ENCODE data around the gene MTCH1.

Gene MTCH1, protein sequence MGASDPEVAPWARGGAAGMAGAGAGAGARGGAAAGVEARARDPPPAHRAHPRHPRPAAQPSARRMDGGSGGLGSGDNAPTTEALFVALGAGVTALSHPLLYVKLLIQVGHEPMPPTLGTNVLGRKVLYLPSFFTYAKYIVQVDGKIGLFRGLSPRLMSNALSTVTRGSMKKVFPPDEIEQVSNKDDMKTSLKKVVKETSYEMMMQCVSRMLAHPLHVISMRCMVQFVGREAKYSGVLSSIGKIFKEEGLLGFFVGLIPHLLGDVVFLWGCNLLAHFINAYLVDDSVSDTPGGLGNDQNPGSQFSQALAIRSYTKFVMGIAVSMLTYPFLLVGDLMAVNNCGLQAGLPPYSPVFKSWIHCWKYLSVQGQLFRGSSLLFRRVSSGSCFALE

DNA sequence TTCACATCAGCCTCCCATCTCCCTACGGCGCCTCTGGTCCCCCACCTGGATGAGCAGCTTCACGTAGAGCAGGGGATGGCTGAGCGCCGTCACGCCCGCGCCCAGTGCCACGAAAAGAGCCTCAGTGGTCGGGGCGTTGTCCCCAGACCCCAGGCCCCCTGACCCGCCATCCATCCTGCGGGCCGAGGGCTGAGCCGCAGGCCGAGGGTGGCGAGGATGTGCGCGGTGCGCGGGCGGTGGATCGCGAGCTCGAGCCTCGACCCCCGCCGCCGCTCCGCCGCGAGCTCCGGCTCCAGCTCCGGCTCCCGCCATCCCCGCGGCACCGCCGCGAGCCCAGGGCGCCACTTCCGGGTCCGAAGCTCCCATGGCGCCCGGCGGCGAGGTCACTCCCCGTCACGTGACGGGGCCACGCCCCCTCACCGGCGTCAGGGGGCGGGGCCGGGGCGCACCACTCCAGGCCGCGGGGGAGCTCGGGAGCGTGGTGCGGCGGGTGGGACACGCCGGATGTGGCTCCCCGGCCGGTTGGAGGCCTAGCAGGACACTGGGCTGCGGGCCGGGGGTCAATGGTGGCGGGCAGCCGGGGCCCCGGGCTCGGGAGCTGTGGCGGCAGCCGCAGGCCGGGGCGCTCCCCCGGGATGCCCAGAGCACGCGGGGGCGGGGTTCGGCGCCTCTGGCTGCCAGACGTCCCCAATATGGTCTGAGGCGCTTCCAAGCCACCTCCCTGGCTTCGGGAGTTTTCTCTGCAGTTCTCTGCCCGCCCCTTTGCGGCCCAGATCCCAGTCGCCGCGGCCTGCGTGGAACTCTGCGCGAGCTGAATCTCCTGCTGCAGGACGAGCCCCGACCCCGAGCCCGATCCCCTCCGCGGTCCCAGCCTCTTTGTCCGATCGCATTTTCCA, at the start of gene MTCH1:
Gene MTCH1, minus strand, starts transcription at position 389 of the 896 bp plus-strand sequence. Its CDS starts 23 bp downstream, at position 366.
- FAIRE-seq = no peak

DNA sequence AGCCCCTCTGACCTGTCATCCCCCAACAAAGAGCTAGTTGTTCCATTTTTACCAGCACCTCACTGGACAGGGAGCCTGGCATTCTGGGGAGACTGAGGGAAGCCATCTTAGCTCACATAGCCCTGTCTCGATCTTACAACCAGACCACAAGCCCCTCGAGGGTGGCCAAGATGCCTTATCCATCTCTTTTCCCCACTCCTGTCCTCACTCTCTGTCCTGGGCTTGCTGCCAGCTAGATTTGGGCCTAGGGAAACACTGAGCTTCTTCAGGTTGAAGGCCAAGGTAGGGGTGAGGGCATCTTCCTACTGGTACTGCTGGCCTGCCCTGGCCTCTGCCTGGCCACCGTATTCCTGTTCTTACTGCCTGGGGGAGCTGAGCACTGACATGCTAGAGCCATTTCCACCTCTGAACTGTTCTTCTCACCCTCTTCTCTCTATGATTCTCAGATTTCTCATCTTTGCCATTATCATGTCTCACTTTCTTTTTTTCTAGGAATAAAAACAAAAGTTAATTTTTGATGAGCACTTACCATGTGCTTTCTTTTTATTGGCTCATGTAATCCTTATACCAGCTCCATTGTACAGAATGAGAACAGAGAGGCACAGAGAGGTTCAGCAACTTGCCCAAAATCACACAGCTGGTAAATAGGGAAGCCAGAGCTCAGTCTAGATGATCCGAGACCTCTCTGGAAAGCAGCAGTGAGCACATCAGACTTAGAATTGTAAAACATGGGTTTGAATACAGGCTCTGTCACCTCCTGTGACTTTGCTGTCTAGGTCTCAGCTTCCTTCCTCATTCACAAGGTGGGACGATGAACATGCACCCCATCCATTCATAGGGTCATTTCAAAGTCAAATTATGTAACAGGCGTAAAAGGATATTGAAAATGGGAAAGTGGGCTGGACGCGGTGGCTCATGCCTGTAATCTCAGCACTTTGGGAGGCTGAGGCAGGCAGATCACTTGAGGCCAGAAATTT, 48.1 kb upstream of the MTCH1 start:
- FAIRE-seq = no peak

DNA sequence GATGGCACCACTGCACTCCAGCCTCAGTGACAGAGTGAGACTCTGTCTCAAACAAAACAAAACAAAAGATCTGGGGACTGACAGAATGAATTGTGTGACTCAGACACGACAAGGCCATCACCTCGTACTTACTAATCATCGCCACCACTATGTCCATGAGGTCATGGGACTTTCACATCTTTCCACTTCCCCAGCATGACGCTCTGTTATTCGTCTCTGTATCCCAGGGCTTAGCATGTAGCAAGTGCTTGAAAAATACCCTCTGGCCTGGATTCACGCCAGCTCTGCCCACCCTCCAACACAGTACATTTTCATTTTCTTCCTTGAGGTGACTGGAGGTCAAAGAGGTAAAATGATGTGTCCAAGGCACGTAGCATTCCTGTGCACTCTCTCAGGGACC, 47.3 kb upstream of the MTCH1 start:
- FAIRE-seq = no peak

DNA sequence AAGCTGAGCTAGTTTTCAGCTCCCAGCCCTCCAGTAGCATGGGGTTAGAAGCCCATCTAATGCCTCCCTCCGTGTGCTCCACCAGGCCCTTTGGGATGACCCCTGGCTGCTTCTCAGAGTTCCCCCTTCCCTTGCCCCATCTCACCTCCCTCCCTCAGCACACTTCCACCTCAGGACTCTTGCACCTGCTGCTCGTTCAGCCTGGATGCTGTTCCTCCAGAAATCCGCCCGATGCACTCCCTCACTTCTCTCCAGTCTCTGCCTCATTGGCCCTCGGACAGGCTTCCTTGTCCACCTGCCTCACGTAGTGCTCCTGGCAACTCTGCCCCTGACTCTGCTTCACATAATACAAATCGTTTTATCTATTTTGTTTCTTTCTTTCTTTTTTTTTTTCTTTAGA, 46.2 kb upstream of the MTCH1 start:
- no peak for FAIRE-seq

DNA sequence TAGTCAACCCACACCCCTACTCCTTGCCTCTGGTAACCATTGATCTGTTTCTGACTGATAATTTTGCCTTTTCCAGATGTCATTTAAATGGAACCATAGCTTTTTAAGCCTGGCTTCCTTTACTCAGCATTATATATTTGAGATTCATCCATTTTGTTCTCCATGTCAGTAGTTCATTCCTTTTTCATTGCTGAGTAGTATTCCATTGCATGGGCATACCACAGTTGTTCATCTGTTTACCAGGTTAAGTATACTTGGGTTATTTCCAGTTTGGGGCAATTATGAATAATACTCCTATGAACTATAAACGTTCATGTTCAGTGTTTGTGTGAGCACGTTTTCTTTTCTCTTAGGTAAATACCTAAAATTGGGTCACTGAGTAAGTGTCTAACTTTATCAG, 44.6 kb upstream of the MTCH1 start:
- FAIRE-seq = no peak

DNA sequence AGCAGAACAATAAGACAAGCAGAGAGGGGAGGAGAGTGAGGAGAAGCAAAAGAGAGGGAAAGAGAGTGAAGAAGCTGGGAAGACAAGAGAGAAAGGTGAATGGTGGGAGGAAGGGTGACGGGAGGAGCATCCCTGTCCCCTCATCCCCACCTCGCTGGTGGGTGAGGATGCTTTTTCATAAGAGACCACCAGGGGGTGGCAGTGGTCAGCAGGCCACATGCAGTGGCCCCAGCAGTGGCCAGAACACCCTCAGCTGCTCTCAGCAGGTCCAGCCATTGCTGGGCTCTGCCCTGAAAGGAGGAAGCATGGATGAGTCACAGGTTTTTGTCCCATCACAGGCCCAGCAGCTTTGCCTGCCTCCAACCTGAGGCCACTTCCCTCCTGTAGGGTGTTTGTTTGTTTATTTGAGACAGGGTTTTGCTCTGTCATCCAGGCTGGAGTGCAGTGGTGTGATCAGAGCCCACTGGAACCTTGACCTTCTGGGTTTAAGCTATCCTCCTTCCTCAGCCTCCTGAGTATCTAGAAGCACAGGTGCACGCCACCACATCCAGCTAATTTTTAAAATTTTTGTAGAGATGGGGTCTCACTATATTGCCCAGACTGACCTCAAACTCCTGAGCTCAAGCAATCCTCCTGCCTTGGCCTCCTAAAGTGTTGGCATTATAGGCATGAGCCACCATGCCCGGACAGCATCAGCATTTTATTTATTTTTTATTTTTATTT, 43.4 kb upstream of the MTCH1 start:
- no peak for FAIRE-seq

DNA sequence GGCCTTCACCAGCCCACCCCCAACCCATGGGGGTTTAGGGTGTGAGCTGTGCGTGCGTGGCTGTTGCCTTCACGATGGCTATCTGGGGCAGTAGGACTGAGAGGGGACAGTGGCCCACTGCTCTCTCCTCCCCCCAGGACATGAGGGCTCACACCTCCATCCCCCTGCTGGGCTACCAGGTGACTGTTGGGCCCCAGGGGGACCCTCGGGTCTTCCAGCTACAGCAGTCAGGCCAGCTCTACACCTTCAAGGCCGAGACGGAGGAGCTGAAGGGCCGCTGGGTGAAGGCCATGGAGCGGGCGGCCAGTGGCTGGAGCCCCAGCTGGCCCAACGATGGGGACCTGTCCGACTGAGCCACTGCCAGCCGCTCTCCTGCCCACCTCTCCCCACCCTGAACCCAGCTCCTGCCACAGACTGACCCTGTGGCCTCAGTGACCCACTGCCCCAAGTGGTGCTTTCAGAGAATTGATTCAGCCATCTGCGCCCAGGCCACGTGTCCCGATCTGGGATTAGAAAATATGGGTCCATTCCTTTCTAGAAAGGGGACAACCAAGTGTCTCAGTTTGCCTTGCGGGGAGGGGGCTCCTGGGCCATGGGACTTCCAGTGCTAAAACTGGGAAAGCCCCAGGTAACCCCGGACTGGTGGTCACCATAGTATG, 41.9 kb upstream of the MTCH1 start:
- no peak for FAIRE-seq

DNA sequence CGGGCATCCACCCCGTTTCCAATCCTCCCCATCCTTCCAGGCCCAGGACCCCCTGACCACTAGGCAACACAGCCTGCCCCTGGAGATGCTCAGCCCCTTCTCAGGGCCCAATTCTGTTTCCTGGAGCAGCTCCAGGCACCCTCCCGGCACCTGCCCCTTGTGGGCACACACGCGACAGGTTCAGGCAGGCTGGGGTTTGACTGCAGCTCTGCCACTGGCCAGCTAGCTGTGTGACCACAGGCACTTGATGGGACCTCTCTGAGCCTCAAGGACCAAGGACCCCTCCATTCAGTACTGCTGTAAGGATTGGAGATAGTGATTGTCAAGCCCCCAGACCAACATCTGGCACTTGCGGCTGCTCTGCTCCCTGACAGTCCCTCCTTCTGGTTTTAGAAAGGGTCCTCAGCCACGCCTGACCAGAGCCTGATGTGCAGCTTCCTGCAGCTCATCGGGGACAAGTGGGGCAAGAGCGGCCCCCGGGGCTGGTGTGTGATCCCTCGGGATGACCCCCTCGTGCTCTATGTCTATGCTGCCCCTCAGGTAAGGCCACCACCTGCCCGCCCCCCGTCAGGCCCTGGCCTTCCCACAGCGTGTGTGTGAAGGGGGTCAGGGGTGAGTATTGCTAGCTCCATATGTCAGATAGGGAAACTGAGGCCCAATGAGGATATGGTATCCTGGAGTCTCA, 41.2 kb upstream of the MTCH1 start:
- no peak for FAIRE-seq

DNA sequence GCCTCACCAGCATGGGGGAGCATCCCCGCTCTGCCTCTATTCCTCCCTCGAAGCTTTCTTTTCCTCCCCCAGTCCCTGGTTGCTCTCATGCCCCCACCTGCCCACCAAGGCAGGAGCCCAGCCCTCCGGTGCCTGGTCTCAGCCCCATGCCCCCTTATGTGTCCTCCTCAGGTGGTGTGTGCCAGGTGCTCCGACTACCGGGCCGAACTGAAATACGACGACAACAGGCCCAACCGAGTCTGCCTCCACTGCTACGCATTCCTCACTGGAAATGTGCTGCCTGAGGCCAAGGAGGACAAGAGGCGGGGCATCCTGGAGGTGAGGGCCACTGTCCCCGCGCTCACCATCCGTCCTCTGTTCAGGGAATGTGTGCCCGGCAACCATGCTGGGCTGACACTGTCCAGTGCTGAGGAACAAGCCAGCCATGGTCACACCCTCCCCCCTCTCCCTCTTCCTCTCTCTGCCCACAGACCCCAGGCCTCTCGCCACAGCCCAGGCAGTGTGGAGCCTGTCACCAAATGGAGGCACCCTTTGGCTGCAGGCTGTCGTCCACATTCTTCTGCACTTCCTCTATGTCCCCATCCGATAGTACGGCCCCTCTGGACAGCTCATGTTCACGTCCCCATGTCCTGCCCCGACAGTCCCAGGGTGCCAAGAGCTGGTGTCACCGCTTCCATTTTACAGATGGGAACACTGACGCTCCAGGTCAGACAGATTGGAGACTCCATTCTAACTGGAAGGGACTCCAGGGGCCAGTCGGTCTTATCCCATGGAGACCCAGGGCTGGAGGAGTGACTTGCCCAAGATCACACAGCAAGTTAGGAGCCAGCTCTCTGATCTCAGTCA, 39.8 kb upstream of the MTCH1 start:
- no peak for FAIRE-seq

DNA sequence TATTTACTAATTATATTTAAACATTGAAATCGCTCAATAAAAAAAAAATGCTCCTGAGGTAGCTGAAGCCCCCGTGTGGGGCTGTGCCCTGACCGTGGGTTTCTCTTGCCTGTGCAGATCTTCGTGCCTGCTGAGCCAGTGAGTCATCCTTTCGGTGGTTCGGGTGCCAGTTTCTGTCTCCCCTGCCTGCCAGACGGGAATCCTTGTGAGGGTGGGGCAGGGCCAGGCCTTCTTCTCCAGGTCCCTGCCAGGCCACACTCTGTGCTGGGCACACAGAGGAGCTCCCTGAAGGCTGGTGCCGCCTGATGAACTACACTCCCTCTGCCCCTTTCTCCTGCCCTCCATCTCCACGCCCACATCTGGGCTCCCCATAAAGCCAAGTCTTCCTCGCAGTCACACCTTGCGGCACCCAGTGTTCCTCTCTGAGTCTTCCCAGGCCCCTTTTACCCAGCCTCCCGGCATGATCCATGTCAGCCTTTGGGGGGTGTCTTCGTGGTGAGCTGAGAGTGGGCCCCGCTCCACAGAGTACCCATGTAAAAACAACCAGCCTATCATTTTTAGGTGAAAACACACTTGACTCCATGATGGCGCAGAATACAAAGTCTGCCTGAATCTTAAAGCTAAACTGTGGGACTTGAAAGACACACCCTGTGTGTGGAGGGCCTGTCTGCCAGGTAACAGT, 38.8 kb upstream of the MTCH1 start:
- no peak for FAIRE-seq

DNA sequence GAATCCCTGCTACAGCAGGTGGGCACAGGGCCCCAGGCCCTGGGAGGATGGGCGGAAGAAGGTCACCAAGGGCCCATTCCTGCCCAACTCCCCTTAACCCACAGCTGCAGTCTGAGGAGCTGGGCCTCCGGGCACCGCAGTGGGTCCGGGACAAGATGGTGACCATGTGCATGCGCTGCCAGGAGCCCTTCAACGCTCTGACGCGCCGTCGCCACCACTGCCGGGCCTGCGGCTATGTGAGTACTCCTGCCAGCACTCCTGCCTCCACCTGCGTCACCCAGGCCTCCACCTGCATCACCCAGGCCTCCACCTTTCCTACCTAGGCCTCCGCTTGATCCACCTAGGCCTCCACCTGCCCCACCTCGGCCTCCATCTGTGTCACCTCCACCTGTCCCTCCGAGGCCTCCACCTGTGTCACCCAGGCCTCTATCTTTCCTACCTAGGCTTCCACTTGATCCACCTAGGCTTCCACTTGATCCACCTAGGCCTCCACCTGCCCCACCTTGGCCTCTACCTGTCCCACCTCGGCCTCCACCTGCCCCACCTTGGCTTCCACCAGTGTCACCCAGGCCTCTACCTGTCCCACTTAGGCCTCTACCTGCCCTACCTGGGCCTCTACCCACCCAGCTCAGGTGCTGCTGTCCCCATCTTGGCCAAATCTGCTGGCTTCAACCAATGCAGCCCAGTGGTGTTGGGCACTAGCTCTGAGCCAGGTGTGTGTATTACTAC, 36.3 kb upstream of the MTCH1 start:
- FAIRE-seq = no peak

DNA sequence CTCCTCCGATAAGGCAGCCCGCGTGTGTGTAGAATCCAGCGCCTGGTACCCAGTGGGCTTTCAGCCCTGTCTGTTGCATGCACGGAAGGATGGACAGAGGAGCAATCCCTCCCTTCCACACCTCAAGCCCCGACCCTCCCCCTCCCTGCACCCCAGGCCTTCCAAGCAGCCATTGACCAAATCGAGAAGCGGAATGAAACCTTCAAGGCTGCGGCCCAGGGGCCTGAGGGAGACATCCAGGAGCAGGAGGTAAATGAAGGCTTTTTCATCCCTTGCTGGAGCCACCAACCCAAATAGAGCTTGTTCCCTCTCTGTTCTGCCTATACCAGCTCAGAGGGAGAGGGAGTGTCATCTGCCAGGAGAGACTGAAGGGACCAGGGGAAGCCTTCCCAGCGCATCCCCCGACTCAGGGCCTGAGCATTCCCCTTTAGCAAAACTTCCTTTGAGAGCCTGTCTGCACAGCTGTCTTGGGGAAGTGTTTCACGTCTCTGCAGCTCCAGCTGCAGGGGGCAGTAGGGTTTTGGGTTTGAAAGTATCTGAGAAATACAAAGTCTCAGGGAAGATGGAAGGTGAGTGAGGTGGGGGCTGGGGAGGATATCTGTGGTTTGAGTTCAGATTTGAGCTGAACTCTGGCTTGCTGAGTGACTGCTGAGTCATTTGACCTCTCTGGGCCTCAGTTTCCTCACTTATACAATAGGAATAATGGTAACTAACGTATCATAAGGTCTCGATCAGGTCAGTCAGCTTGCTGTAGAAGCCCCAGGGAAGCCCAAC, 35.5 kb upstream of the MTCH1 start:
- FAIRE-seq = no peak

DNA sequence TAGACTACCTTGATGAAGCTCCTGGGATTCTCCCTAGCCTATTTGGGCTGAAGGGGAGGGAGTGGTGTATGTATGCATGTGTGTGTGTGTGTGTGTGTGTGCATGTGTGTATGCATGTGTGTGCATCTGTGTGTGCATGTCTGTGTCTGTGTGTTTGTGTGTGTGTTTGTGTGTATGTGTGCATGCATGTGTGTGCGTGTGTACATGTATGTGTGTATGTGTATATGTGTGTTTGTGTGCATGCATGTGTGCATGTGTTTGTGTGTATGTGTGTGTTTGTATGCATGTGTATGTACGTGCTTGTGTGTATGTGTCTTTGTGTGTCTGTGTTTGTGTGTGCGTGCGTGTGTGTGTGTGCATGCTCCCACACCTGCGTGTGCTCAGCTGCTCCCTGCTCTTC, 34.8 kb upstream of the MTCH1 start:
- no peak for FAIRE-seq

DNA sequence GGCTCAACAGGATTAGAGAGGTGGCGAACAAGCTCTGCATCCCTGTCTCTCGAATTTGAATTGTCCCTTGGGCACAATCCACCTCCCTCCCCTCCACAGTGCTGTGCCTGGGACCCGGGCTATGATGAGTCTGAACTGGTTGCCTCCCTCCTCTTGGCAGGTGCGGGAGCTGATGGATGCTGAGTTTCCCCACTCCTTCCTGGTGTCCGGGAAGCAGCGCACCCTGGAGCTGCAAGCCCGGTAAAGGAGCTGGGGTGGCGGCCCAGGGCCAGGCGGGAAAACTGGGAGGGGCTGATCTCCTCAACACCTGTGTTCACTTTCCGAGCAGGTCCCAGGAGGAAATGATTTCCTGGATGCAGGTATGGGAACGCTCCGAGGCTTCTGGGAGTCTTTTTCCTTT, 34.4 kb upstream of the MTCH1 start:
- FAIRE-seq = no peak

DNA sequence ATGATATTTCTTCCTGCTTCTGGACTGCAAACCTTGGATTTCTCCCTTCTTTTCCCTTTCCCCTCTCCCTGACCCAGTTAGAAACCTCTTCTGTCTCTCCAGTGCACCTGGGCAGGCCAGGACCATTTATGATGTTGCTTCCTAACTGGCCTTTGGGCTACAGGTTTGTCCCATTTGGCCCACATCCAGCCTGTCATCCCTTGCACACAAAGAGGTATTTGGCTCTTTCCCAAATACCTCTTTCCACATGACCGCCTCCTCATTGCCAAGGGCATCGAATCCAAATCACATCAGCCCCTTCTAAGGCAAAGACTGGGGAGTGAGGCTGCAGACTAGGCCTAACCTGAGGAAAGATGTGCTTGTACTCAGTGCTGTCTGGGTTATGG, 33.1 kb upstream of the MTCH1 start:
- no peak for FAIRE-seq

DNA sequence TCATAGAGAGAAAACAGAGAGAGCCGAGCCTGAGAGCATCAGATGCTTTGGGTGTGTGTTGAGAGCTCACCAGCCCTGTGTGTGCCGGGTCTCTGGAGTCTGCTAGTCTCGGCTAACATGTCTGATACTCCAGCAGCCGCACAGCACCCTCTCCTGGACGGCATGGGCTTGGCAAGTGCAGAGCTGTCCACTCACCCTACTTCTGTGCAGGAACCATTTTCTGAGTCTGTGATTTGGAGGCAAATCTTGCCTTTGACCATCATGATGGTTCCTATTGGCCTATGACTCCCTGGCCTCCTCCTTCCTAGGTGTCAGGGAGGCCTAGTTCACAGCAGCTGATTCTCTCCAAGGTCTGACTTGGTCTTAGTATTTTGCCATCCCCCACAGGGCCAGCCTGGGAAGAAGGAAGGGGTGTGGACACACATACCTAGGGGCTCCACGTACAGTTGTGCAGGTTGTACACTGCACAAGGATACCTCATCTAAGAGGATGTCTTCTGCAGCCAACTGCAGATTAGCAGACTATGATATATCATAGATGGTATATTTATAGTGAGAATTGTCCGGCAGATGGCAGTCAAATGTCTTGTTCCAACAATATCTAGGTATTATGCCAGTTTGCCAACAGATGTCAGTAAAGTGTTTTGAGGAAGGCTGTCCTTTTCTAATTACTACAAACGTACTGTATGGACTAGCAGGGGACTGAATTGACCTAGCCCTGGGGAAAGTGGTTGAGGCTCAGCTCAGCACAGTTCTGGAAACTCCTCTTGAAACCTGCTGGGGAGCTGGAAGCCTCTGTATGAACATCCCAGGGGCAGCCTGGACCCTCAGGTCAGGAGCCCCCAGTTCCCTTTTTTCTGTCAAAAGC, 32.4 kb upstream of the MTCH1 start:
- FAIRE-seq = peak; percentile 95

Data from islet of Langerhans (tissue), 1 donor.